Measurements from ENCODE around the gene SLC24A3. TPM values are rescaled to one million over a fixed set of nuclear protein-coding genes. Genes with fewer than 3 reads are reported as not detected.

Gene SLC24A3
- total RNA-seq, 3 donors from 2014 or later: 4.3 to 34.9 (median 5.7) TPM

GRCh38 chr20:19462491-19462890 is 250.0 kb downstream of the SLC24A3 start:
- TF ChIP-seq, protein P1, sequence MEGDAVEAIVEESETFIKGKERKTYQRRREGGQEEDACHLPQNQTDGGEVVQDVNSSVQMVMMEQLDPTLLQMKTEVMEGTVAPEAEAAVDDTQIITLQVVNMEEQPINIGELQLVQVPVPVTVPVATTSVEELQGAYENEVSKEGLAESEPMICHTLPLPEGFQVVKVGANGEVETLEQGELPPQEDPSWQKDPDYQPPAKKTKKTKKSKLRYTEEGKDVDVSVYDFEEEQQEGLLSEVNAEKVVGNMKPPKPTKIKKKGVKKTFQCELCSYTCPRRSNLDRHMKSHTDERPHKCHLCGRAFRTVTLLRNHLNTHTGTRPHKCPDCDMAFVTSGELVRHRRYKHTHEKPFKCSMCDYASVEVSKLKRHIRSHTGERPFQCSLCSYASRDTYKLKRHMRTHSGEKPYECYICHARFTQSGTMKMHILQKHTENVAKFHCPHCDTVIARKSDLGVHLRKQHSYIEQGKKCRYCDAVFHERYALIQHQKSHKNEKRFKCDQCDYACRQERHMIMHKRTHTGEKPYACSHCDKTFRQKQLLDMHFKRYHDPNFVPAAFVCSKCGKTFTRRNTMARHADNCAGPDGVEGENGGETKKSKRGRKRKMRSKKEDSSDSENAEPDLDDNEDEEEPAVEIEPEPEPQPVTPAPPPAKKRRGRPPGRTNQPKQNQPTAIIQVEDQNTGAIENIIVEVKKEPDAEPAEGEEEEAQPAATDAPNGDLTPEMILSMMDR (IDR thresholded peaks at IDR 0.05): no peak

DNA sequence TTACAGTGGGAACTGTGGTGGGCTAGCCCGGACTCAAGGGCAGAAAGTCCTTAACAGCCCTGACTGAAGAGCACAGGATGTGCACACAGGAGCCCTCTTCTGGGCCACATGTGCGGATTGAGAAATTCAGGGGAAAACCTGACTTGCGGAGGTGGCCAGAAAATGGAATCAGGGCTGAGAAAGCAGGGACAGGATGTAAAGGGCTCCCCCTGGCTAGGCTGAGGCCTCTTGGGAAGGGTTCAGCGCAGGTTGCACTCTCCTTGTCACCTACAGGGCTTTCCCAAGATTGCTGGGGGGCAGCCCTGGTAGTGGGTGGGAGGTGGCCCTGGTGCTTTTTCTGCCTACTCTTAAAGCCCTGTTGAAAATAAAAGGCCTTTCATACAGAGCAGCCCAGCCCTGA is 251.2 kb downstream of the SLC24A3 start:
- intact Hi-C loops (cut with DNase I, micrococcal nuclease): no loop called here
- ATAC-seq (no peak), DNase-seq (no peak)
- H3K4me3 ChIP-seq: no peak overlapping the region
- TF ChIP-seq, protein P1 (IDR thresholded peaks at IDR 0.05): no peak
- no peaks in the 10 kb centered on the region for H3K36me3 ChIP-seq (ENCODE audit: low read depth)
- no peaks in the 10 kb centered on the region for H3K9me3 ChIP-seq
- H3K4me1 ChIP-seq (ENCODE audit: low read depth): no peaks in the 10 kb centered on the region

More at GRCh38 chr20:19462491-19462890, 250.0 kb downstream of the SLC24A3 start:
- H3K4me1 ChIP-seq (ENCODE audit: low read depth): no peaks in the 10 kb centered on the region
- DNase-seq (no peak), ATAC-seq (no peak)
- no peaks in the 10 kb centered on the region for H3K9me3 ChIP-seq
- no peaks in the 10 kb centered on the region for H3K36me3 ChIP-seq (ENCODE audit: low read depth)
- no peak overlapping the region for H3K4me3 ChIP-seq
- intact Hi-C loops (cut with DNase I, micrococcal nuclease): no loop called here

GRCh38 chr20:19465536-19465935 is 253.1 kb downstream of the SLC24A3 start:
- H3K4me1 ChIP-seq (ENCODE audit: low read depth): no peaks in the 10 kb centered on the region
- DNase-seq: no peak
- no peaks in the 10 kb centered on the region for H3K36me3 ChIP-seq (ENCODE audit: low read depth)
- intact Hi-C loops (cut with DNase I, micrococcal nuclease): no loop called here
- TF ChIP-seq, protein P1 (IDR thresholded peaks at IDR 0.05): no peak
- no peak overlapping the region for H3K4me3 ChIP-seq
- ATAC-seq: no peak
- no peaks in the 10 kb centered on the region for H3K9me3 ChIP-seq

DNA sequence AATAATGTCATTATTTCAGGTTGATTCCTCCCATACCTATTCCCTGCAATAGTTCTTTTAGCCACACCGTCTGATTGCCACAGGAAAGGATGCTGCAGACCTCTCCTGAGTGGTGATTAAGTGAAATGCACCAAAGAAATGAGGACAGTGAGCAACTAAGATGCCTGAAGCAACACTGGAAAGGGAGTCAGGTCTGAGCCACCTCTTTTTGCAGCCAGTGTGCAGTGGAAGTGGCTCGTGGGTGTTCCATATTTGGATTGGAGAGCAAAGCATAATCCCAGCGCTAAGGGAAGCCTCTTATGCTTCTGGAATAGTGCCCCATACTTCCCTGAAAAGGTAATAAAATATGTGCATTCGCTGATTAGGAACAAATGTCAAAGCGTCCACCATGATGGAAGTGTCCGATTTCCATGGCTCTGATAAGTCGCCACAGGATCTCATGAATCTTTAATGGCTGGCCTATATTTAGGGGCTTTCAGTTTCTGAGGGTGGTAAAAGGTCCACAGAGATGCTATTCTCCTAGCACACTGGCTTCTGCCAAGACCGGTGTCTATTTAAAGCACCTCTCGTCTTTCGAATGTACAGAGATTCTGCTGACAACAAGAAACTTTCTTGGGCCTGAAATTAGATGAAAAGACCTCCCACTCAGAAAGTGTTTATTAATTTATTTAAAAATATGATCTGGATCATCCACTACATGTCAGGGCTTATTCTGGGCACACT is 253.9 kb downstream of the SLC24A3 start:
- ATAC-seq: no peak
- Histone ChIP-seq H3K4me1 (ENCODE audit: low read depth) (no peaks in the 10 kb centered on the region), H3K36me3 (ENCODE audit: low read depth) (no peaks in the 10 kb centered on the region), H3K9me3 (no peaks in the 10 kb centered on the region), H3K4me3 (no peak overlapping the region)
- intact Hi-C loops (cut with DNase I, micrococcal nuclease): no loop called here
- TF ChIP-seq, protein P1 (IDR thresholded peaks at IDR 0.05): no peak
- DNase-seq: no peak

GRCh38 chr20:19473216-19473921 is 260.9 kb downstream of the SLC24A3 start:
- no peaks in the 10 kb centered on the region for H3K36me3 ChIP-seq (ENCODE audit: low read depth)
- intact Hi-C loops (cut with DNase I, micrococcal nuclease): no loop called here
- no peak for DNase-seq
- no peak overlapping the region for H3K4me3 ChIP-seq
- no peaks in the 10 kb centered on the region for H3K4me1 ChIP-seq (ENCODE audit: low read depth)
- no peak for ATAC-seq
- TF ChIP-seq, protein P1 (IDR thresholded peaks at IDR 0.05): no peak
- no peaks in the 10 kb centered on the region for H3K9me3 ChIP-seq
